Fibroblast of mammary gland (primary cell): ENCODE data around the gene LYRM4.

Source experiments
- DNase-seq: peaks from one replicate; pipeline ENCODE4 v3.0.0-alpha.2; 2010; ENCODE audit warnings: low read depth
- H3K4me3 ChIP-seq: 2 replicates; pipeline ENCODE4 v1.5.1; 2011; ENCODE audit warnings: low read depth, mild to moderate bottlenecking, low read length, moderate library complexity; ENCODE audit not compliant: control insufficient read depth
- TF ChIP-seq, protein P1 (sequence below): conservative IDR thresholded peaks from 2 replicates; pipeline ENCODE4 v1.5.1; 2011; ENCODE audit warnings: low read depth, low read length, inconsistent platforms; ENCODE audit not compliant: control insufficient read depth, insufficient read depth

The LYRM4 gene

DNA sequence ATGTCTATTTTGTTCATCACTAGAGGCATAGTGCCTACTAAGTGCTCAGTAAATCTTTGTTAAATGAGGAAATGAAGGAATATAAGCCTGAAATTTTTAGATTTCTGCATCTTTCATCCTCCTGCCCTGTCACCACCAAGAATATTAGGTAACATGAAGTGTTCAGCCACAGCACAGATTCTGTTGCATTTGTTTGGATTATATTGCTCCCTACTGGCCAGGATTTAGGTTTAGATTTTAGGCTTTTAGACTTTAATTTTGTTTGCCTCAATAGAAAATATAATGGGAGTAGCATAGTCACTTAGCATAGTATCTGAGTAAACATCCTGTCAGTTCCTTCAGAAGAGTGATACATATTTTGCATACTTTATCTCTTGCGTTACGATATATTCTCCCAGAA, 14.7 kb upstream of the LYRM4 start:
- TF ChIP-seq, protein P1, sequence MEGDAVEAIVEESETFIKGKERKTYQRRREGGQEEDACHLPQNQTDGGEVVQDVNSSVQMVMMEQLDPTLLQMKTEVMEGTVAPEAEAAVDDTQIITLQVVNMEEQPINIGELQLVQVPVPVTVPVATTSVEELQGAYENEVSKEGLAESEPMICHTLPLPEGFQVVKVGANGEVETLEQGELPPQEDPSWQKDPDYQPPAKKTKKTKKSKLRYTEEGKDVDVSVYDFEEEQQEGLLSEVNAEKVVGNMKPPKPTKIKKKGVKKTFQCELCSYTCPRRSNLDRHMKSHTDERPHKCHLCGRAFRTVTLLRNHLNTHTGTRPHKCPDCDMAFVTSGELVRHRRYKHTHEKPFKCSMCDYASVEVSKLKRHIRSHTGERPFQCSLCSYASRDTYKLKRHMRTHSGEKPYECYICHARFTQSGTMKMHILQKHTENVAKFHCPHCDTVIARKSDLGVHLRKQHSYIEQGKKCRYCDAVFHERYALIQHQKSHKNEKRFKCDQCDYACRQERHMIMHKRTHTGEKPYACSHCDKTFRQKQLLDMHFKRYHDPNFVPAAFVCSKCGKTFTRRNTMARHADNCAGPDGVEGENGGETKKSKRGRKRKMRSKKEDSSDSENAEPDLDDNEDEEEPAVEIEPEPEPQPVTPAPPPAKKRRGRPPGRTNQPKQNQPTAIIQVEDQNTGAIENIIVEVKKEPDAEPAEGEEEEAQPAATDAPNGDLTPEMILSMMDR, result no peak
- H3K4me3 ChIP-seq, result no peak overlapping the region
- DNase-seq, result no peak

DNA sequence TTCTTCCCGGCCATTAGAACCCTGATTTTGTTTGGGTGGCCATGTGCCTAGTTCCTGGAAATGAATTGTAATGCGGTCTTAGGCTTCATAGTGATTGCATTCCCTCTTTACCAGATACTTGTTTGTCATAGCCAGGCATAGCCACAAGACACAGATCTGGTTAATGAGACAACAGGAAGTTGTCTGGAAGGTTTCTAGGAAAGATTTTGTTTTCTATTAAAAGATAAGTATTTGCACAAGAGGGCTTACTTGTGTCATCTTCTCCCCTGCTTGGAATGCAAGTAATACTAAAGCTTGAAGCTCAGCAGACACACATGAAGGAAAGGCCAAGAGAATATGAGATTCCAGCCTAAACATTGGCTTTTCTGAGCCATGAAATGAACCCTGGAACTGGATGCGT, 13.5 kb upstream of the LYRM4 start:
- H3K4me3 ChIP-seq, result no peak overlapping the region
- no peak for DNase-seq
- TF ChIP-seq, protein P1, result no peak

DNA sequence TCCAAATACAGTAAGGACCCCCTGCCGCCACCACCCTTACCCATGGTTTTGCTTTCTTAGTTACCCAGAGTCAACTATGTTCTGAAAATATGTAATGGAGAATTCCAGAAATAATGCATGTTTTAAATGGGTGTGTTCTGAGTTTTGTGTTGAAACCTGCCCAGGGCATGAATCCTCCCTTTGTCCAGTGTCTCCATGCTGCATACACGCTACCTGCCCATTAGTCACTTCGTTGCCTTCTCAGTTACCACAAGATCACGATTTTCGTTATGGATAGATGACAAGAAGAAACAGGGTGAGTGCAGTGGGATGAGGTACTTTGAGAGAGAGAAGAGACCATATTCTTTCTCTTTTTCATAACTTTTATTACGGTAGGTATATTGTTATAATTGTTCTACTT, 11.2 kb upstream of the LYRM4 start:
- TF ChIP-seq, protein P1, result no peak
- DNase-seq, result no peak
- H3K4me3 ChIP-seq, result no peak overlapping the region

DNA sequence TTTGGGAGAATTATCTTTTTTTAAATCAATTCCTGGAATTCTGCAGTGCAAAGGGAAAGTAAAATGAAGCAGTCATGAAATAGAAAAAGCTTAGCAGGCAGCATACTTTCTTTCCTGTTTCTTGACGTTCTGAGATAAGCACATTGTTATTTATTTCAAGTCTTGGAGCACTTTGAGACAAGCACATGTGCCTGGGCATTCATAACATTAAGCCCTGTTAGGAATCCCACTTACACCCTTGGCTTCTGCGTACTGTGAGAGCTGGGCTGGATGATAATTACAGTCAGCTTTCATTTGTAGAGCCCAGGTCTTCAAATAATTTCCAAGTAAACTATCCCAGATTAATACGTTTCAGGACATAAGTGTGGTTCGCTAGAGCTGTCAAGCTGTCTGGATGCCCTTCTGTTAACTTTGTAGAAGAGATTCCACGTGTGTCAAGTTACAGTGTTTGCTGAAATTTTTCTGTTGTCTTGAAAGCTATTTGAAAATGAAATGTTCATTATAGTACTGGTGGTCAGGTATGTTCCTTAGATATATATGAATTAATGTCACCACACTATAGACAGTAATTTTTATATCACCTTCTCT, 9.4 kb upstream of the LYRM4 start:
- no peak overlapping the region for H3K4me3 ChIP-seq
- TF ChIP-seq, protein P1, result no peak
- DNase-seq, result no peak

DNA sequence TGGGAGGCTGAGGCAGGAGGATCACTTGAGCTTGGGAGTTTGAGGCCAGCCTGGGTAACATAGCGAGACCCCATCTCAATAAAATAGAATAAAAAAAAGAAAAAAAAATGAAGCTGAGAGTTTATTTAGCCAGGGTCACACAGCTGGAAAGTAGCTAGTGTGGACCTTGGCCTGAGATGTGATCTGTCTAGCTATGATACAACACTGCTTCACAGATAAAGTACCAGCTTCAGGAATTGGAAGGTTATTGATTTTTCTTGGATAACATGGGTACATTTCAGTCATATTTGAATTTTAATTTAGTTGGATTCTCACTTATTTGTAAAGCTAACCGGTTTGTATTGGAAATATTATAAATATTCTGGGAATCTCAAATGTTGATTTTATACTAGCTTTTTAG, 5.7 kb upstream of the LYRM4 start:
- H3K4me3 ChIP-seq, result no peak overlapping the region
- DNase-seq, result no peak
- TF ChIP-seq, protein P1, result no peak

DNA sequence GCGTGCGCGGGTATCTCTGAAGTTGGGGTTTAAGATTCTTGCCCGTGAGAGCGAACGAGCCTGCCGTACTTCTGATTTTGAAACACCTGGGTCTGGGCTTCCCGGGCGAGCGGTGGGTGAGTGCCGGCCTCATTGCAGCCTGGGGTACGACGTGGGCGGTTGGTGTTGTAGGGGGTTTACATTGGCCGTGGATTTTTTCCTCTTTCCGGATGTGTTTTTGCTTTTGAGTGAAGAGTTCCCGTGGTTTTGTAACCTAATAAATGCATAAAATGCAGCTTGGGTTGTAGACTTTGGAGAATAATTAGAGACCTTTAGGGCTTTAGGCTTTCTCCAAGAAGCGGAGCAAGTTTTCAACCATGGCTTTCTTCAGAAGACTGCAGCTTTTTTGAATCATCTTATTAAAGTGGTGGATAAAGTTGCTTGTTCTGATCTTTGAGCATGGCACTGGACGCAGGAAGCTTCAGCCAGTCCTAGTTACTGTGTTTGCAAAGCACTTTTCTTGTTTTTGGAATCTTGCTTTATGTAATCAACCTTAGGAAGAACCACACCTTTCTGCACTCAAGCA, 877 bp upstream of the LYRM4 start:
- TF ChIP-seq, protein P1, result no peak
- peak overlapping the region; percentile 97 for H3K4me3 ChIP-seq
- DNase-seq, result no peak

DNA sequence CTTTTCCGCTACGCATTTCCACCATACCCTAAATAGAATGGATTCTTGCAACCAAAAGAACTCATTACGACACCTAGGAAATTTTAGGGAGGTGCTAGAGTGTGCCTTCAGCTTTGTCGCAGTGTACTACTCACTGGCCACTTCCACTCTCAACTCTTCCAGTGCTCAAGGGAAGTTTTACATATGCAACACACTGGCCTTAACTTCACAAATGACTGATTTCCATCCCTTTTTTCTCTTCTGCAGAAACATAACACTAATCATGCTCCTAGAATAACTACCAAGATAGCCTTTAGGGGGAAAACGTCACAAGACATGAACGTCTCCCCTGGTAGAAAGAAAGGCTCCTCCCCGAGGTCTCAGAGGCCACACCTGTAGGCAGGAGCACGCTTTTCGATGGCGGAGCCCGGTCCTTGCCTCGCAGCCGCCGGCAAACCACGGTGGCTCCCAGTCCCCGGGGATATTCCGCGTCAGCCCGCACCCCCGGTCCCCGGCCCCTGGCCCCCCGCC, 584 bp downstream of the LYRM4 start:
- peak; percentile 51 for DNase-seq
- TF ChIP-seq, protein P1, result no peak
- H3K4me3 ChIP-seq, result peak overlapping the region; percentile 97
